ENCODE results near the gene SLC16A5. TPM values are rescaled to one million over a fixed set of nuclear protein-coding genes. Genes with fewer than 3 reads are reported as not detected.

Gene SLC16A5
- total RNA-seq, 1 experiment from 2014 or later, result 1.2 TPM

DNA sequence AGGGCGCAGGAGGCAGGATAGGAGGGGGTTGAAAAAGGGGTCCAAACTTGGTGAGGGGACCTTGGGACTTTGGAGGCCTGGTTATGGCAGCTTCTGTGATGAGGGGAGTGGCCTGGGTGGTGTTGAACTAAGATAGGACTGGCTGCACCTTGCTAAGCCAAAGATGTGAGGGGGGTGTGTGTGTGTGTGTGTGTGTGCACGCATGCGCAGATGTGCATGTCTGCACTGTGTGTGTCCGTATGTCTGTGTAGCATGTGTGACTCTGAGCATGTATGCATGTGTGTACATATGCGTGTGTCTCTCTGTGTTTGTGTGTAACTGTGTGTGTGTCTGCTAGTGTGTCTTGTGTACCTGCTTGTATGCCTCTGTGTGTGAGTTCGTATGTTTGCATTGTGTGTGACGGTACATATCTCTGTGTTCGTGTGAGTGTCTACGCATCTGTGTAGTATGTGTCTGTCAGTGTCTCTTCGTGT is 4.1 kb downstream of the SLC16A5 start:
- ChIA-PET POLR2A (ENCODE audit: unreplicated experiment) (no interaction called here), CTCF (interaction anchor here (0.8 to 1.0 kb wide), 2 partner anchors 13 to 22 kb away, joined by 3 to 4 read pairs; no protein-coding TSS in a partner anchor)
- no peak for DNase-seq
- H3F3A ChIP-seq (ENCODE audit: low read length, unreplicated experiment), result no peaks in the 10 kb centered on the region
- BruUV-seq (replicated peaks), result no TSS peak
- no peak overlapping the region for H2AFZ ChIP-seq (ENCODE audit: low read length)
- no peak overlapping the region for H3K27ac ChIP-seq (ENCODE audit: low read length)
- no peaks in the 10 kb centered on the region for H3K9me2 ChIP-seq (replicated peaks; ENCODE audit: low read length)
- no peak overlapping the region for H3K9ac ChIP-seq (ENCODE audit: low read length)
- ATAC-seq, result no peak
- peaks cover 40% of the 10 kb centered on the region for H3K4me1 ChIP-seq (ENCODE audit: insufficient read depth, low read length)
- H3K27me3 ChIP-seq (ENCODE audit: low read length), result no peaks in the 10 kb centered on the region
- no peak overlapping the region for H3K4me3 ChIP-seq (ENCODE audit: low read length)
- no peaks in the 10 kb centered on the region for H3K36me3 ChIP-seq (ENCODE audit: low read depth, low read length)
- intact Hi-C loops (cut with micrococcal nuclease), result no loop called here
- H3K9me3 ChIP-seq (ENCODE audit: low read length), result no peaks in the 10 kb centered on the region
- no peak for TF ChIP-seq EZH2 (IDR thresholded peaks at IDR 0.05; ENCODE audit: low read length, unreplicated experiment)
- TF ChIP-seq EZH2phosphoT487 (IDR thresholded peaks at IDR 0.05; ENCODE audit: borderline replicate concordance, low read length), result no peak
- TF ChIP-seq, protein P1, sequence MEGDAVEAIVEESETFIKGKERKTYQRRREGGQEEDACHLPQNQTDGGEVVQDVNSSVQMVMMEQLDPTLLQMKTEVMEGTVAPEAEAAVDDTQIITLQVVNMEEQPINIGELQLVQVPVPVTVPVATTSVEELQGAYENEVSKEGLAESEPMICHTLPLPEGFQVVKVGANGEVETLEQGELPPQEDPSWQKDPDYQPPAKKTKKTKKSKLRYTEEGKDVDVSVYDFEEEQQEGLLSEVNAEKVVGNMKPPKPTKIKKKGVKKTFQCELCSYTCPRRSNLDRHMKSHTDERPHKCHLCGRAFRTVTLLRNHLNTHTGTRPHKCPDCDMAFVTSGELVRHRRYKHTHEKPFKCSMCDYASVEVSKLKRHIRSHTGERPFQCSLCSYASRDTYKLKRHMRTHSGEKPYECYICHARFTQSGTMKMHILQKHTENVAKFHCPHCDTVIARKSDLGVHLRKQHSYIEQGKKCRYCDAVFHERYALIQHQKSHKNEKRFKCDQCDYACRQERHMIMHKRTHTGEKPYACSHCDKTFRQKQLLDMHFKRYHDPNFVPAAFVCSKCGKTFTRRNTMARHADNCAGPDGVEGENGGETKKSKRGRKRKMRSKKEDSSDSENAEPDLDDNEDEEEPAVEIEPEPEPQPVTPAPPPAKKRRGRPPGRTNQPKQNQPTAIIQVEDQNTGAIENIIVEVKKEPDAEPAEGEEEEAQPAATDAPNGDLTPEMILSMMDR (conservative IDR thresholded peaks at IDR 0.05; ENCODE audit: low read depth, low read length), result no peak
- H3K79me2 ChIP-seq (ENCODE audit: low read length), result no peaks in the 10 kb centered on the region
- H3K4me2 ChIP-seq (ENCODE audit: low read length), result no peak overlapping the region
- H4K20me1 ChIP-seq (ENCODE audit: low read length), result no peaks in the 10 kb centered on the region

- POLR2A ChIA-PET (ENCODE audit: unreplicated experiment), result no interaction called here
- Histone ChIP-seq H3K4me2 (ENCODE audit: low read length) (no peak overlapping the region), H3K27ac (ENCODE audit: low read length) (no peak overlapping the region)
These were observed 5.9 kb downstream of the SLC16A5 start for GRCh38 chr17:75093548-75094158.

More at GRCh38 chr17:75093548-75094158, 5.9 kb downstream of the SLC16A5 start:
- CTCF ChIA-PET, result no interaction called here
- Histone ChIP-seq H3K4me1 (ENCODE audit: insufficient read depth, low read length) (peaks cover 41% of the 10 kb centered on the region), H3K9ac (ENCODE audit: low read length) (no peak overlapping the region), H3K4me3 (ENCODE audit: low read length) (no peak overlapping the region), H2AFZ (ENCODE audit: low read length) (no peak overlapping the region), H3F3A (ENCODE audit: low read length, unreplicated experiment) (no peaks in the 10 kb centered on the region), H3K79me2 (ENCODE audit: low read length) (no peaks in the 10 kb centered on the region), H4K20me1 (ENCODE audit: low read length) (no peaks in the 10 kb centered on the region), H3K9me3 (ENCODE audit: low read length) (no peaks in the 10 kb centered on the region), H3K9me2 (replicated peaks; ENCODE audit: low read length) (no peaks in the 10 kb centered on the region), H3K36me3 (ENCODE audit: low read depth, low read length) (no peaks in the 10 kb centered on the region), H3K27me3 (ENCODE audit: low read length) (no peaks in the 10 kb centered on the region)
- no peak for ATAC-seq
- intact Hi-C loops (cut with micrococcal nuclease), result no loop called here
- DNase-seq, result no peak
- TF ChIP-seq, protein P1 (conservative IDR thresholded peaks at IDR 0.05; ENCODE audit: low read depth, low read length), result no peak
- TF ChIP-seq EZH2 (IDR thresholded peaks at IDR 0.05; ENCODE audit: low read length, unreplicated experiment) (no peak), EZH2phosphoT487 (IDR thresholded peaks at IDR 0.05; ENCODE audit: borderline replicate concordance, low read length) (no peak)
- BruUV-seq (replicated peaks), result no TSS peak
